Measurements from ENCODE around the gene DISP2. TPM values are rescaled to one million over a fixed set of nuclear protein-coding genes. Genes with fewer than 3 reads are reported as not detected.

Gene DISP2
- total and polyA plus RNA-seq, 8 donors, result 0.15 to 10.1 (median 0.58) TPM; not detected in 1

DNA sequence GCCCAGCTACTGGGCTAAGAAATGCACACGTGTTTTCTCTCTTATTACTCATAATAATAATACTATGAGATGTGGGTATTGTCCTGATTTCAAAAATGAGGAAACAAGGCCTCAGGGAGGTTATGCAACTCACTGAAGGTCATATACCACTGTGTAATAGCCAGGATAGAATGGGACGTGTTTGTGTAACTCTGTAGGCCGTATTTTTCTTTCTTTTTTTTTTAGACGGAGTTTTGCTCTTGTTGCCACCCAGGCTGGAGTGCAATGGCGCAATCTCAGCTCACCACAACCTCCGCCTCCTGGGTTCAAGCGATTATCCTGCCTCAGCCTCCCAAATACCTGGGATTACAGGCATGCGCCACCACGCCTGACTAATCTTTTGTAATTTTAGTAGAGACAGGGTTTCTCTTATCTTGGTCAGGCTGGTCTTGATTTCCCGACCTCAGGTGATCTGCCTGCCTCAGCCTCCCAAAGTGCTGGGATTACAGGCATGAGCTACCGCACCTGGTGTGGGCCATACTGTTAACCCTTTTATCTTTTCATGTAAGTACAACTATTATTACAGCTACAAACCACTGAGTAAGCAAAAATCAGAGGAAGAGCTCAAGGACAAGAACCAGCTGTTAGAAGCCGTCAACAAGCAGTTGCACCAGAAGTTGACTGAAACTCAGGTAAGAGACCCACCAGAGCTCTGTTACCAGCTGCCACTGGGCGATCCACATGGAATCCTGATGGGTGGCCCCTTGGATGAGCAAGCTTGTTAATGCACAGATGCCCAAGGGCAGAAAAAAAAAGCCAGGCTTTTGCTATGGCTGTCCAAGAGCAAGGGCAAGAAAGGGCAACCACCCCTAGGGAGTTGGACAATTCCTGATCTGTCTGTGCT is 31.2 kb downstream of the DISP2 start:
- Histone ChIP-seq H3K27me3 (no peaks in the 10 kb centered on the region), H3K4me3 (no peak overlapping the region), H3K9me3 (no peaks in the 10 kb centered on the region), H3K4me1 (peaks cover 2 to 20% (median 11%) of the 10 kb centered on the region in 4 donors), H3K36me3 (peaks cover 20 to 83% (median 70%) of the 10 kb centered on the region in 4 donors), H3K27ac (peak overlapping the region; percentile 43 to 75 (median 68))
- TF ChIP-seq, protein P1, sequence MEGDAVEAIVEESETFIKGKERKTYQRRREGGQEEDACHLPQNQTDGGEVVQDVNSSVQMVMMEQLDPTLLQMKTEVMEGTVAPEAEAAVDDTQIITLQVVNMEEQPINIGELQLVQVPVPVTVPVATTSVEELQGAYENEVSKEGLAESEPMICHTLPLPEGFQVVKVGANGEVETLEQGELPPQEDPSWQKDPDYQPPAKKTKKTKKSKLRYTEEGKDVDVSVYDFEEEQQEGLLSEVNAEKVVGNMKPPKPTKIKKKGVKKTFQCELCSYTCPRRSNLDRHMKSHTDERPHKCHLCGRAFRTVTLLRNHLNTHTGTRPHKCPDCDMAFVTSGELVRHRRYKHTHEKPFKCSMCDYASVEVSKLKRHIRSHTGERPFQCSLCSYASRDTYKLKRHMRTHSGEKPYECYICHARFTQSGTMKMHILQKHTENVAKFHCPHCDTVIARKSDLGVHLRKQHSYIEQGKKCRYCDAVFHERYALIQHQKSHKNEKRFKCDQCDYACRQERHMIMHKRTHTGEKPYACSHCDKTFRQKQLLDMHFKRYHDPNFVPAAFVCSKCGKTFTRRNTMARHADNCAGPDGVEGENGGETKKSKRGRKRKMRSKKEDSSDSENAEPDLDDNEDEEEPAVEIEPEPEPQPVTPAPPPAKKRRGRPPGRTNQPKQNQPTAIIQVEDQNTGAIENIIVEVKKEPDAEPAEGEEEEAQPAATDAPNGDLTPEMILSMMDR (IDR thresholded peaks at IDR 0.05), result no peak
- no peak for TF ChIP-seq EP300 (IDR thresholded peaks at IDR 0.05)
- no peak for TF ChIP-seq POLR2A (IDR thresholded peaks at IDR 0.05)
- TF ChIP-seq POLR2AphosphoS5 (IDR thresholded peaks at IDR 0.05), result no peak
- intact Hi-C loops (cut with DNase I; ENCODE audit: low total_unique reads), result no loop called here
- WGBS, 5 donors, result 87 to 94% (median 89%) methylated on average over 13 of the region's 13 CpGs
- no peak for DNase-seq

DNA sequence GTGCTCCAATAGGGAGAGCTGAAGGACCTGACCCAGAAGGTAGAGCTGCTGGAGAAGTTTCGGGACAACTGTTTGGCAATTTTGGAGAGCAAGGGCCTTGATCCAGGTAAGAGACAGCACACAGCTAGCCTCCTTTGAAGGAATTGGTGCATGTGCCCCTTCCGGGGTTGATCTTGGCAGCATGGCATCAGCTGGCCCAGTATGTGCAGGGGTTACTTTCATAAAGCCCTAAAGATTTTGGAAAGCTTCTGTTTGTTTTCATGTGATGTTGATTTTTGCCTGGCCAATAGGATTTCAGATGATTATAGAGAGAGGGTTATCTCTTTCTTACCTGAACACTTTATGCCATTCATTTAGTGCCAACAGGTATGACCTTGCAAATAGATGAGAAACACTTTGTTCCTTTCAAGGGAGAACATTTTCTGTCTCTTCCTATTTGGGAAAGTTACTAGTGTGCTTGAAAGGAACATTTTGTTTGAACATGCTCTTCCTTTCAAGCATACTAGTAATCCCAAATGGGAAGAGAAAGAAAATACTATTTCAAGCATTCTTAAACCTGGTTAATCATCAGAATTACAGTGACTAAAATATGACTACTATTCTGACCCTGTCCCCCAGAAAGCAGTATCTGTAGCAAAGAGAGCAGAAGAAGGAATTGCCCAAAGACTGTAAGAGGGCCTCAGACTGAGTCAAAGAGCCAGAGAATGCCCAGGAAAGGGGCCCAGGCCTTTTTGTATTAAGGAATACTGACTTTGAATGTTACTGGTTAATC is 32.0 kb downstream of the DISP2 start:
- no peak overlapping the region for H3K4me3 ChIP-seq
- no peaks in the 10 kb centered on the region for H3K27me3 ChIP-seq
- TF ChIP-seq POLR2AphosphoS5 (IDR thresholded peaks at IDR 0.05) (peak in 2 of 3 donors; percentile 23 to 30), POLR2A (IDR thresholded peaks at IDR 0.05) (no peak)
- H3K4me1 ChIP-seq, result peaks cover 0 to 16% (median 8%) of the 10 kb centered on the region in 4 donors
- peaks cover 20 to 91% (median 70%) of the 10 kb centered on the region in 4 donors for H3K36me3 ChIP-seq
- DNase-seq, result peak in 1 of 2 donors; percentile 56
- H3K9me3 ChIP-seq, result no peaks in the 10 kb centered on the region
- H3K27ac ChIP-seq, result peak overlapping the region; percentile 43 to 75 (median 68)
- 44 to 73% (median 61%) methylated on average over 2 of the region's 2 CpGs for WGBS, 5 donors
- intact Hi-C loops (cut with DNase I; ENCODE audit: low total_unique reads), result no loop called here

DNA sequence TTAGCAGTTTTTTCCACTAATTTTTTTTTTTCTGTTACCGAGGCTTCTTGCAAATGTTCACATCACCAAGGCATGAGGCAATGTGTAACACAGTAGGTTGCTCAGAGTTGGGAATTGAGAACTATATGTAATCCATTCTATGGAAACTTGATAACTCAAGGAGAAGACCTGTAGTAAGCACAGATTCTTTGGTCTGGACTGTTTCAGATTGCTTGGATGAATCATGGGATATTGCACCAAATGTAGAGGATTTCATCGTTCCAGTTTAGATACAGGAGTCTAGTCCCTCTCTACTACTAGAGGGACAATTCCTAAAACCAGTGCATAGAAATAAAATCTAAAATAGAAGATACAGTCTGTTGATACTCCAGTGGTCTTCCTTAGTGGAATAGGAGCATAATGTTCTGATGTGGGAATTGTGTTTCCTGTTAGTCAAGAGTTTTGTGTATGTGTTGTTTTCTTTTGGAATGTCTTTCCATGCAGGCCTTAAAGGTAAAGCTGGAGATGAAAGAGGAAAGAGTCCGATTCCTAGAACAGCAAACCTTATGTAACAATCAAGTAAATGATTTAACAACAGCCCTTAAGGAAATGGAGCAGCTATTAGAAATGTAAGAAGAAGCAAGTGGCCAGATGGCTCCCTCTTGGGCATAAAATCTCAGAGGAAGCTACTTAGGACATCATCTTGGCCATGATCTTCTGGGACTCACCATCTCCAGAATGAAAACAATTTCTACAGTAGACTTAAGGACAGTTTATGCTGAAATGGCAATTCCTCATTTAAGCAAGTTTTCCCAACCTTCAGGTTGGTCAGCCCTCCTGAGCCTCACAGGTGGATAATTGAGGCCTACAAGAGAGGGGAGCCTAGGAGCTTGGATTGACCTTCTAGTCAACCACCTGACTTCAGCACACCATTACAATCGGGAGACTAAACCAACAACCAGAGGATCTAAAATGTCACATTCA is 35.2 kb downstream of the DISP2 start:
- 91 to 94% (median 93%) methylated on average over 4 of the region's 4 CpGs for WGBS, 5 donors
- H3K4me1 ChIP-seq, result peaks cover 0 to 17% (median 8%) of the 10 kb centered on the region in 4 donors
- intact Hi-C loops (cut with DNase I; ENCODE audit: low total_unique reads), result no loop called here
- no peak for DNase-seq
- H3K27me3 ChIP-seq, result no peaks in the 10 kb centered on the region
- TF ChIP-seq EP300 (IDR thresholded peaks at IDR 0.05), result no peak
- TF ChIP-seq, protein P1 (IDR thresholded peaks at IDR 0.05), result no peak
- no peak for TF ChIP-seq POLR2A (IDR thresholded peaks at IDR 0.05)
- TF ChIP-seq POLR2AphosphoS5 (IDR thresholded peaks at IDR 0.05), result no peak
- H3K27ac ChIP-seq, result no peak overlapping the region
- no peak overlapping the region for H3K4me3 ChIP-seq
- H3K36me3 ChIP-seq, result peaks cover 12 to 68% (median 51%) of the 10 kb centered on the region in 4 donors
- H3K9me3 ChIP-seq, result no peaks in the 10 kb centered on the region

DNA sequence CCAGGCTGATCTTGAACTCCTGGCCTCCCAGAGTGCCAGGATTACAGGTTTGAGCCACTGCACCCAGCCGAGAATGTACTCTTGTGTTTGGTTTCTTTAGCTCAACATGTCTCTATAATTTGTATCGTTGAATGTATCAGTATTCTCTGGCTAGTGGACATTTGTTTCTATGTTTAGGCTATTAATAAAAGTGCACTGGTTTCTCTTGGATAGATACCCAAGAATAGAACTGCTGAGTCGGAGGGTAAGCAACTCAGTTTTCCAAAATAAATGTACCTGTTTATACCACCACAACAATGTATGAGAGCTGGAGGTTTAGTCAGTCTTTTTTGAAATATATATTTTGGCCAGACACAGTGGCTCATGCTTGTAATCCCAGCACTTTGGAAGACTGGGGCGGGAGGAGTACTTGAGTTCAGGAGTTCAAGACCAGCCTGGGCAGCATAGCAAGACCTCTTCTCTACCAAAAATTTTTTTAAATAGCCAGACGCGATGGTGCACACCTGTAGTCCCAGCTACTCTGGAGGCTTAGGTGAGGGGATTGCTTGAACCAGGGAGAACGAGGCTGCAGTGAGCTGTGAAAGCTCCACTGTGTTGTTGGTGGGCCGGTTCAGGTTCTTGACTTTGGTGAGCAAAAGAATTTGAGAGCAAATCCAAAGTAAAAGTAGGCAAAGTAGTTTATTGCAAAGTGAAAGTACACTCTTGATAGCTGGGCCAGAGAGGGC is 39.8 kb downstream of the DISP2 start:
- WGBS, 5 donors, result 85 to 91% (median 91%) methylated on average over 8 of the region's 8 CpGs
- Histone ChIP-seq H3K9me3 (no peaks in the 10 kb centered on the region), H3K27ac (no peak overlapping the region), H3K4me1 (peaks cover 0 to 8% (median 0%) of the 10 kb centered on the region in 4 donors), H3K27me3 (no peaks in the 10 kb centered on the region), H3K4me3 (no peak overlapping the region), H3K36me3 (peaks cover 0 to 22% (median 14%) of the 10 kb centered on the region in 4 donors)
- intact Hi-C loops (cut with DNase I; ENCODE audit: low total_unique reads), result no loop called here
- no peak for DNase-seq
- no peak for TF ChIP-seq POLR2AphosphoS5 (IDR thresholded peaks at IDR 0.05)
- TF ChIP-seq, protein P1 (IDR thresholded peaks at IDR 0.05), result no peak
- TF ChIP-seq POLR2A (IDR thresholded peaks at IDR 0.05), result no peak
